Measurements from ENCODE around the gene OPCML.

DNA sequence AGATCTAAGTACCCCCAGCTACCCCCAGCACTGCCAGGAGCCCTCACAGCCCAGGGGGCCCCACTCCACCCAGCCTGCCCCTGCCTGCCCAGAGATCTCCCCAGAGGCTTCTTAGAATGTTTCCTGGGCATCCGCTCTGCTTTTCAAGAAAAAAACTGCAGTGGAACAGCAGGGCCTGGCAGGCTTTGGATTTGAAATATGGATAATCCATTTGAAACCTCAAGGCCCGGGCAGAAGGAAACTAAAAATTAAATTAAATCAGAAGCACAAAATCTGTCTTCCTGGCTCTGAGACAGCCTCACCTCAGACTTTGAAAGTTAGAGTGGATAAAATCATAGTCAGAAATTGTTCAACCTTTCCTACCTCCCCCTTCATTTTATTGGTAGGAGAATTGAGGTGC lies 273.6 kb downstream of the OPCML start:
- no peak for TF ChIP-seq CTCF (conservative IDR thresholded peaks at IDR 0.05)
- TF ChIP-seq EZH2 (IDR thresholded peaks at IDR 0.05; ENCODE audit: low read depth) = no peak

Measured in PC-9 (cell line).